Smooth muscle cell (in vitro differentiated cells): ENCODE data around the gene NALCN. TPM values are rescaled to one million over a fixed set of nuclear protein-coding genes. Genes with fewer than 3 reads are reported as not detected.

ENCODE experiments used
- DNase-seq: peaks from one replicate; lab custom pipeline; 2025; ENCODE audit not compliant: unreplicated experiment; lab: John Stamatoyannopoulos, UW
- H2AFZ ChIP-seq: fragments of 200-600 bp; sonication (generic); 2 replicates; pipeline ENCODE4 v1.6.0; 2016; ENCODE audit warnings: antibody characterized with exemption, low read depth, mild to moderate bottlenecking
- H3F3A ChIP-seq: fragments of 200-600 bp; sonication (generic); 2 replicates; pipeline ENCODE4 v1.6.0; 2017; ENCODE audit warnings: antibody characterized with exemption, low read depth
- H3K27ac ChIP-seq: fragments of 200-600 bp; sonication (generic); 2 replicates; pipeline ENCODE4 v1.5.1; 2016; ENCODE audit warnings: low read depth, mild to moderate bottlenecking
- H3K27me3 ChIP-seq: fragments of 200-600 bp; sonication (generic); 2 replicates; pipeline ENCODE4 v1.6.1; 2016; ENCODE audit warnings: low read depth, mild to moderate bottlenecking
- H3K36me3 ChIP-seq: fragments of 200-600 bp; sonication (generic); 2 replicates; pipeline ENCODE4 v1.5.1; 2016; ENCODE audit warnings: low read depth
- H3K4me1 ChIP-seq: fragments of 200-600 bp; sonication (generic); 2 replicates; pipeline ENCODE4 v1.5.1; 2016; ENCODE audit warnings: low read depth
- H3K4me2 ChIP-seq: fragments of 200-600 bp; sonication (generic); 2 replicates; pipeline ENCODE4 v1.6.0; 2016; ENCODE audit warnings: mild to moderate bottlenecking
- H3K4me3 ChIP-seq: fragments of 200-600 bp; sonication (generic); 2 replicates; pipeline ENCODE4 v1.5.1; 2016; ENCODE audit warnings: mild to moderate bottlenecking
- H3K79me2 ChIP-seq: fragments of 200-600 bp; sonication (generic); 2 replicates; pipeline ENCODE4 v1.6.0; 2016; ENCODE audit warnings: low read depth, mild to moderate bottlenecking
- H3K9ac ChIP-seq: fragments of 200-600 bp; sonication (generic); 2 replicates; pipeline ENCODE4 v1.6.0; 2016; ENCODE audit warnings: low read depth
- H3K9me3 ChIP-seq: fragments of 200-600 bp; sonication (generic); replicated peaks from 2 replicates; pipeline ENCODE4 v1.5.1; 2016; ENCODE audit warnings: low read depth
- H4K20me1 ChIP-seq: fragments of 200-600 bp; sonication (generic); 2 replicates; pipeline ENCODE4 v1.6.0; 2016; ENCODE audit warnings: low read depth
- WGBS: methylation state at CpG from one replicate; pipeline ENCODE4 v1.1.7; 2016; ENCODE audit warnings: low lambda C conversion rate; 5-methylcytosine and 5-hydroxymethylcytosine counted together
- polyA plus RNA-seq: library from polyadenylated mRNA; unstranded; fragments of >200 nt; fragmentation: Nextera tagmentation; extraction: Ambion mirVana; gene quantifications from 2 replicates; pipeline ENCODE4 v1.2.1, GENCODE V29; 2016
- total RNA-seq: library from RNA; depleted of rRNA; stranded (reverse); fragments of >200 nt; gene quantifications from 2 replicates; pipeline ENCODE4 v1.2.3, GENCODE V29; 2014
- TF ChIP-seq, protein P1 (sequence below): fragments of 200-600 bp; sonication (generic); IDR thresholded peaks from 2 replicates; pipeline ENCODE4 v1.5.1; 2017; ENCODE audit warnings: borderline replicate concordance, mild to moderate bottlenecking, antibody characterized with exemption; ENCODE audit not compliant: insufficient read depth, poor library complexity, severe bottlenecking

Gene NALCN
- total and polyA plus RNA-seq, 2 experiments from 2014 or later: 4.1 to 6.0 TPM

DNA sequence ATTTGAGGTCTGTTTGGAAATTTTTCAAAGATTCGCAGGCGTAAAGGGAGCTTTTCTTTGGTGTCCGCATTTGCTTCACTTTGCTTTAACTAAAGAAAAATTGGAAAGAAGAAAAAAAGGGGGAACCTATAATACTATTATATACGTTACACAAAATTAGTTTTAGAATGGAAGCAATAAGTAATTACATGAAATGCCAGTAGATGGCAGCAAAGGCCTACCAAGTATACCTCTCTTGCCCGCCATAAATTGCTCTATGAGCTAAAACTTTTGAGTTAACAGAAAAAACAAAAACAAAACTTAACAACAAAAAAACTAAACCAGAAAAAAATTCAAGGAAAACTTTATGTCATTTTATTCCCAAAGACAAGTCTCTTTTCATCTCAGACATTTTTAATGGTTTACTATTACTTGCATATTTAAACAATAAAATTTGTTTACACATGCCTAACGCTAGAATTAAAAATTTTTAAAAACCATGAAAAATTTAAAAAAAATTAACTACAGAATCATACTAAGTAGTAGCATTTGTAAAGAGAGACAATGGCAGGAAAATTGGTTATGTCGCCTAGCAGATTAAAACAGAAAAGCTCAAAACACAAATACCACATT lies 271.4 kb downstream of the NALCN start:
- H2AFZ ChIP-seq: no peak overlapping the region
- no peaks in the 10 kb centered on the region for H4K20me1 ChIP-seq
- H3K9ac ChIP-seq: no peak overlapping the region
- H3K4me1 ChIP-seq: no peaks in the 10 kb centered on the region
- H3K36me3 ChIP-seq: no peaks in the 10 kb centered on the region
- H3K27me3 ChIP-seq: no peaks in the 10 kb centered on the region
- whole genome bisulfite sequencing: 32% methylated on average over 7 of the region's 7 CpGs
- no peaks in the 10 kb centered on the region for H3K9me3 ChIP-seq
- no peak for DNase-seq
- no peaks in the 10 kb centered on the region for H3K79me2 ChIP-seq
- no peak overlapping the region for H3K4me2 ChIP-seq
- H3F3A ChIP-seq: no peaks in the 10 kb centered on the region
- H3K27ac ChIP-seq: no peak overlapping the region
- H3K4me3 ChIP-seq: no peak overlapping the region
- TF ChIP-seq, protein P1, sequence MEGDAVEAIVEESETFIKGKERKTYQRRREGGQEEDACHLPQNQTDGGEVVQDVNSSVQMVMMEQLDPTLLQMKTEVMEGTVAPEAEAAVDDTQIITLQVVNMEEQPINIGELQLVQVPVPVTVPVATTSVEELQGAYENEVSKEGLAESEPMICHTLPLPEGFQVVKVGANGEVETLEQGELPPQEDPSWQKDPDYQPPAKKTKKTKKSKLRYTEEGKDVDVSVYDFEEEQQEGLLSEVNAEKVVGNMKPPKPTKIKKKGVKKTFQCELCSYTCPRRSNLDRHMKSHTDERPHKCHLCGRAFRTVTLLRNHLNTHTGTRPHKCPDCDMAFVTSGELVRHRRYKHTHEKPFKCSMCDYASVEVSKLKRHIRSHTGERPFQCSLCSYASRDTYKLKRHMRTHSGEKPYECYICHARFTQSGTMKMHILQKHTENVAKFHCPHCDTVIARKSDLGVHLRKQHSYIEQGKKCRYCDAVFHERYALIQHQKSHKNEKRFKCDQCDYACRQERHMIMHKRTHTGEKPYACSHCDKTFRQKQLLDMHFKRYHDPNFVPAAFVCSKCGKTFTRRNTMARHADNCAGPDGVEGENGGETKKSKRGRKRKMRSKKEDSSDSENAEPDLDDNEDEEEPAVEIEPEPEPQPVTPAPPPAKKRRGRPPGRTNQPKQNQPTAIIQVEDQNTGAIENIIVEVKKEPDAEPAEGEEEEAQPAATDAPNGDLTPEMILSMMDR: peak; percentile 71

DNA sequence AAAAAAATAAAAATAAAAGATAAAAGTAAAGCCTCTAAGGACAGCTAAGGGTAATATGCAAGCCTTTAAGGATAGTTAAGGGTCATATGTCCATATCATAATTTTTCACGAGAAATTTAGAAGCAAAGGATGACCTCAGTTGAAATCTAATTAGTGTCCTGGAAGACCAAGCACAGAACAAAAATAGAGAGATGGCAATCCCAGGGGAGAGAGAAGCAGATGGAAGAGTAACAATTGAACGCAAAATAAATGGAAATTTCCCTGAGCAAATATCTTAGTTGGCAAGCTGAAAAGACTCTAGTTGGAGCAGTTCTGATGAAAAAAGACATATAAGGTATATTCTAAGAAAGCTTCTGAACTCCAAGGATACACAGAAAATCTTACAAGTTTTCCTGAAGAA lies 275.4 kb downstream of the NALCN start:
- Histone ChIP-seq H4K20me1 (no peaks in the 10 kb centered on the region), H3K27ac (no peak overlapping the region), H3K36me3 (no peaks in the 10 kb centered on the region), H3K79me2 (no peaks in the 10 kb centered on the region), H3F3A (no peaks in the 10 kb centered on the region), H2AFZ (no peak overlapping the region), H3K27me3 (no peaks in the 10 kb centered on the region), H3K4me3 (no peak overlapping the region), H3K4me1 (peaks cover 4% of the 10 kb centered on the region), H3K9me3 (no peaks in the 10 kb centered on the region), H3K4me2 (no peak overlapping the region), H3K9ac (no peak overlapping the region)
- TF ChIP-seq, protein P1: no peak
- WGBS: 93% methylated on average over 2 of the region's 2 CpGs
- no peak for DNase-seq

DNA sequence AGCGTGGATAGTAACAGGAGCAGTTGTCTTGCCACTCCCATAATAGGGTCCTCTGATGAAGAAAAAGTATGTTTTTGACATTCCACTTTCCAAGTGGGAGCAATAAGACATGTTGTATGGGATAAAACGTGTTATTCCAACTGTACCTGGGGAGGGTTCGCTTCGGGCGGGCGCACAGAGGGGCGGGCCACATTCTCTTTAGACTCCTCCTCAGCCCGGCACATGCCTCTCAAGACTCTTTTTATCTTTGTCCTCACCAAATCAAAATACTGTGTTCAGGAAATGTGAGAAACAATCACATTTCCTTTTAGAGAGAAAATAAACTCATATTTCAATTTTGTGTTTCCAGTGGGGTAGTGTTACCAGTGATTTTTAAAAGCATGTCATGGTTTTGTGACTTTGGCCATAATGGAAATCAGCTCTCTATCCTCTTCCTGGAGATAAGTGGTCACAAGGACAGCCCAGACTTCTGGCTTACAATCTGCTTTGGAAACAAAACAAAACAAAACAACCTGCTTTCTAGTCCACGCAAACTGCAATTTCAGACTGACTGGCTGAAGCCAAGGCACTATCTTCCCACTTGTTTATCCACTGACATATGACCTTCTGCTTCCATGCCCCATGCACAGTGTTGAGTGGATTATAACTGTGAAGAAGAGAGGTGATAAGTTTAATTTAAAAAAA lies 276.1 kb downstream of the NALCN start:
- Histone ChIP-seq H3F3A (no peaks in the 10 kb centered on the region), H3K4me2 (no peak overlapping the region)
- WGBS: 94% methylated on average over 9 of the region's 9 CpGs

More for the DNA sequence above, 276.1 kb downstream of the NALCN start:
- DNase-seq: no peak
- H3K36me3 ChIP-seq: no peaks in the 10 kb centered on the region
- H2AFZ ChIP-seq: no peak overlapping the region
- TF ChIP-seq, protein P1: no peak
- no peaks in the 10 kb centered on the region for H4K20me1 ChIP-seq
- H3K79me2 ChIP-seq: no peaks in the 10 kb centered on the region
- H3K27me3 ChIP-seq: no peaks in the 10 kb centered on the region
- H3K9ac ChIP-seq: no peak overlapping the region
- no peaks in the 10 kb centered on the region for H3K9me3 ChIP-seq
- H3K27ac ChIP-seq: no peak overlapping the region
- no peak overlapping the region for H3K4me3 ChIP-seq
- H3K4me1 ChIP-seq: peaks cover 4% of the 10 kb centered on the region
